ENCODE data around the gene GPR142.

Gene GPR142

DNA sequence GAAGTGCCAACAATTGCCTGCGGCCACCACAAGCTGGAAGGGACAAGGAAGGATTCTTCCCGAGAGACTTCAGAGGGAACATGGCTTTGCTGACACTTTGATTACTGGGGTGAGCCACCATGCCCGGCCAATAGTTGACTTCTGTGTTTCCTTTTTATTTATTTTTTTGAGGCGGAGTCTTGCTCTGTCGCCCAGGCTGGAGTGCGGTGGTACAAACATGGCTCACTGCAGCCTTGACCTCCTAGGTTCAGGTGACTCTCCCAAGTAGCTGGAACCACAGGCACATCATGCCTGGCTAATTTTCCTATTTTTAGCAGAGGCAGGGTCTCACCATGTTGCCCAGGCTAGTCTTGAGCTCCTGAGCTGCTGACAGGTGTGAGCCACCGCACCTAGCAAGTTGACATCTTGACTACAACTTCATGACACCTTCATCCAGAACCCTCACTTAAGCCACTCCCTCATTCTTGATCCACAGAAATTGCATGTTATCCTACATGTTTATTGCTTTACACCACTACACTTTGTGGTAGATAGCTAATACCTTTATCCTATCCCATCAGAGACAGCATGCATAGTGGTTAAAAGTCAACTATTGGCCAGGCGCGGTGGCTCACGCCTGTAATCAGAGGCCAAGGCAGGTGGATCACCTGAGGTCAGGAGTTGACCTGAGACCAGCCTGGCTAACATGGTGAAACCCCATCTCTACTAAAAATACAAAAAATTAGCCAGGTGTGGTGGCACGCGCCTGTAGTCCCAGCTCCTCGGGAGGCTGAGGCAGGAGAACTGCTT, 48.5 kb downstream of the GPR142 start:
- TF ChIP-seq CTCF (IDR thresholded peaks at IDR 0.05; ENCODE audit: borderline replicate concordance, control extremely low read depth, extremely low read depth, insufficient read depth, missing control alignments): no peak
- no peak for DNase-seq (ENCODE audit: low spot score)
- in situ Hi-C loops (cut with MboI; ENCODE audit: low sequenced_read_pairs, unreplicated experiment): no loop called here

- peak; percentile 69 for DNase-seq (ENCODE audit: low spot score)
- in situ Hi-C loops (cut with MboI; ENCODE audit: low sequenced_read_pairs, unreplicated experiment): no loop called here
- TF ChIP-seq CTCF (IDR thresholded peaks at IDR 0.05; ENCODE audit: borderline replicate concordance, control extremely low read depth, extremely low read depth, insufficient read depth, missing control alignments): no peak
These were observed 50.1 kb downstream of the GPR142 start for GRCh38 chr17:74417178-74418045.

GRCh38 chr17:74419928-74420411, 52.7 kb downstream of the GPR142 start:
- no peak for TF ChIP-seq CTCF (IDR thresholded peaks at IDR 0.05; ENCODE audit: borderline replicate concordance, control extremely low read depth, extremely low read depth, insufficient read depth, missing control alignments)
- in situ Hi-C loops (cut with MboI; ENCODE audit: low sequenced_read_pairs, unreplicated experiment): no loop called here
- no peak for DNase-seq (ENCODE audit: low spot score)

Measured in GM13976 (cell line).